SU-DHL-6 (cell line): Measurements from ENCODE around the gene STAT2.

Source experiments
- H2AFZ ChIP-seq: fragments of 200-600 bp; sonication (generic); 2 replicates; pipeline ENCODE4 v1.6.1; 2014; ENCODE audit warnings: low read depth, mild to moderate bottlenecking, moderate library complexity, mixed read lengths, antibody characterized with exemption, low read length; ENCODE audit not compliant: severe bottlenecking
- H3F3A ChIP-seq: fragments of 200-600 bp; shearing (Covaris generic); 2 replicates; pipeline ENCODE4 v1.6.0; 2016; ENCODE audit warnings: antibody characterized with exemption, mild to moderate bottlenecking; ENCODE audit not compliant: insufficient read depth
- H3K27ac ChIP-seq: fragments of 200-600 bp; sonication (generic); 2 replicates; pipeline ENCODE4 v1.5.1; 2016; ENCODE audit warnings: low read depth, mild to moderate bottlenecking, low read length, moderate library complexity, mixed read lengths
- H3K27me3 ChIP-seq: fragments of 200-600 bp; sonication (generic), shearing (Covaris generic); 2 replicates; pipeline ENCODE4 v1.6.0; 2014; ENCODE audit warnings: mild to moderate bottlenecking, low read length
- H3K36me3 ChIP-seq: fragments of 200-600 bp; sonication (generic); 2 replicates; pipeline ENCODE4 v1.6.1; 2014; ENCODE audit warnings: mild to moderate bottlenecking, low read length, mixed read lengths
- H3K4me2 ChIP-seq: fragments of 300-600, 200-600 bp; shearing (Covaris generic), sonication (generic); 2 replicates; pipeline ENCODE4 v1.6.0; 2014; ENCODE audit warnings: low read length, low read depth, mild to moderate bottlenecking; ENCODE audit not compliant: poor library complexity, severe bottlenecking
- H3K4me3 ChIP-seq: fragments of 200-600 bp; sonication (generic); 2 replicates; pipeline ENCODE4 v1.5.1; 2014; ENCODE audit warnings: antibody characterized with exemption, low read length, mild to moderate bottlenecking, mixed read lengths; ENCODE audit not compliant: insufficient read depth, poor library complexity, severe bottlenecking
- H3K79me2 ChIP-seq: fragments of 200-600 bp; sonication (generic); 2 replicates; pipeline ENCODE4 v1.6.1; 2014; ENCODE audit warnings: mild to moderate bottlenecking, low read length, moderate library complexity; ENCODE audit not compliant: insufficient read depth
- H3K9ac ChIP-seq: fragments of 200-600 bp; sonication (generic); 2 replicates; pipeline ENCODE4 v1.7.0; 2014; ENCODE audit warnings: mild to moderate bottlenecking, low read length
- H3K9me2 ChIP-seq: fragments of 200-600 bp; sonication (generic); replicated peaks from 2 replicates; pipeline ENCODE4 v1.6.1; 2014; ENCODE audit warnings: low read length; ENCODE audit not compliant: insufficient read depth
- H3K9me3 ChIP-seq: fragments of 200-600 bp; sonication (generic); 2 replicates; pipeline ENCODE4 v1.6.1; 2014; ENCODE audit warnings: low read length, mixed read lengths; ENCODE audit not compliant: insufficient read depth
- H4K20me1 ChIP-seq: fragments of 200-600 bp; sonication (generic); 2 replicates; pipeline ENCODE4 v1.6.1; 2014; ENCODE audit warnings: low read depth, mild to moderate bottlenecking, antibody characterized with exemption, low read length, moderate library complexity, mixed read lengths
- EZH2phosphoT487 ChIP-seq: fragments of 200-600 bp; sonication (generic), shearing (Covaris generic); conservative IDR thresholded peaks from 2 replicates; pipeline ENCODE4 v1.6.1; 2018; ENCODE audit warnings: mild to moderate bottlenecking, antibody characterized with exemption, low read length, moderate library complexity, mixed read lengths
- TF ChIP-seq, protein P1 (sequence below): fragments of 200-600 bp; sonication (generic); IDR thresholded peaks from one replicate; pipeline ENCODE4 v1.5.1; 2017; ENCODE audit warnings: antibody characterized with exemption, mild to moderate bottlenecking, low read length, moderate library complexity; ENCODE audit not compliant: insufficient read depth, poor library complexity, severe bottlenecking

Gene STAT2

DNA sequence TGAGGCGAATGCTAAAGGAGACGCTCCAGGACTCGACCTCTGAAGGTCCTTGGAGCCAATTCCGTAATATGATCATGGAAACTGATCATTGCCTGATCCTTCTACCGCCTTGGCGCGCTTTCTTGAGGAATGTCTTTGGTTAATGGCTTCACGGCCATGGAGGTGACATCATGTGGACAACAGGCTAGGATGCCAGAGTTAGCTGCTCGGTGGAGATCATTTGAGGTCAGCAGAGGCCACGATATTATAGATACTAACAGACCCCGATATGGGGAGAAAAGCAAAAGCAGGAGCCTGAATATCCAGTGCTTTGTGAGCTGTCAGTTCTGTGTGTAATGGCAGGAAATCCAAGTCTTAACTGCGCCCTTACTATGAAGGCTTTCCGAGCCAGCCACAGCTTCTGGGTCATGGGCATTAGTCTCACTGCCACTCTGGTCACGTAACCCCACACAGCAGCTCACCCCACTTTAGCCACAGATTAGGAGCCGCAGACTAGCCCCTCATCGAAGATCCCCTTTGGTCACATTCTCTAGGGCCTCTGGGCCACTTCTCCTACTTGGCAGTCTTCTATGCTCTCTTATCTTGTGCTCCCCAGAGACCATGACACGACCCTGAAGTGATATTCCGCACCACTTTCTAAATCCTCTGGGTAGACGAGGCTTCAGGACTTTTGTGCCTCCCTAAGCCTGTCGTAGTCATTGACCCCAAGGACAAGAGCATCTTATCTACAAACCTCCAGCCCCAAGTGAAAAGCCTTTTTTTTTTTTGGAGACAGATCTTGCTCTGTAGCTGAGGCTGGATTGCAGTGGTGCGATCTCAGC is 59.1 kb downstream of the STAT2 start:
- H3K36me3 ChIP-seq: peaks cover 12% of the 10 kb centered on the region; the same call in 1 of the 2 replicates
- H3K27ac ChIP-seq: peak overlapping the region; percentile 77
- H3K9ac ChIP-seq: peak overlapping the region; percentile 94
- peak overlapping the region; percentile 61 for H2AFZ ChIP-seq
- peaks cover 44% of the 10 kb centered on the region for H3K79me2 ChIP-seq
- H4K20me1 ChIP-seq: no peaks in the 10 kb centered on the region
- no peaks in the 10 kb centered on the region for H3K27me3 ChIP-seq
- peak overlapping the region; percentile 83 for H3K4me3 ChIP-seq
- H3K9me3 ChIP-seq: no peaks in the 10 kb centered on the region
- peak overlapping the region; percentile 98 for H3K4me2 ChIP-seq
- no peak for TF ChIP-seq EZH2phosphoT487
- H3F3A ChIP-seq: peaks cover 17% of the 10 kb centered on the region
- no peaks in the 10 kb centered on the region for H3K9me2 ChIP-seq

DNA sequence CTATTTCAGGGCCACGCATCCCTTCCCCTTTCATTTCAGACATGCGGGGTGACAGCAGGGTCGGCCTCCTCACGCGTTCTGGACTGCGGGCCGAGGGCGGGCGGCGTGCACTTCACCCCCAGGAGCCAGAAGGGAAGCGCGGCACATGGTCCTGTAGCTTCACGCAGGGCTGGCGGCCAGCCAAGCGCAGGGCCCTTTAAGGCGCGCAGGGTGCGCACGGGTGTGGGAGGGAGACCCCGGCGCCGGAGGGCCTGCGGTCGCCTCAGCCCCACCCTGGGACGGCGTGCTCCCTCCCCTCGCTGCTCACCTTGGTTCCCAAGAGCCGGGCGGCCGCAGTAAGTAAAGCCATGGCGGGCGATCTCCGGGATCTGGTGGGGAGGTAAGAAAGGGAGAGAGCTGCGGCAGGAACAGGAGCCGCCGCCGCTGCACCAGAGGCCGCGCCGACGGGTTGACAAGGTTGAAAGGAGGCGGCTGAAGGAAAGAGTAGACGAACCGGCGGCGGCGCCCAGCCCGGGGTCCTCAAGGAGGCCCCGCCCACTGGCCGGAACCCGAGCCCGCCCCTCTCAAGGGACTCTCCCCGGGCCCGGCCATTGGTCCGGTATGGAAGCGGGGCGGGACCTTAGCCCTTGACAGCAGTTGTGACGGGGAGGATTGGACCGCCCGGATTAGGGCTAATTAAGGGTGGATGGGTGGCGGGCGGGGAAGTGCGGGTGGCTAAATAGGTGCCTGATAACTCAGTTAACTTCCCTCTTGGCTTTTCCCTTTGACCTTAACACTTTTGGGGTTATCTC is 59.9 kb downstream of the STAT2 start, which contains the start of gene CS:
Gene CS (minus strand): TSS at position 478 of the 791 bp plus-strand sequence. CDS start 129 bp downstream, at position 349.
- no peaks in the 10 kb centered on the region for H3K9me2 ChIP-seq
- H3K4me2 ChIP-seq: peak within 1 kb of the TSS; percentile 98
- H3K27me3 ChIP-seq: no peaks in the 10 kb centered on the region
- H3F3A ChIP-seq: peaks cover 9% of the 10 kb centered on the region
- no peaks in the 10 kb centered on the region for H4K20me1 ChIP-seq
- H3K27ac ChIP-seq: peak within 1 kb of the TSS; percentile 77
- H2AFZ ChIP-seq: peak within 1 kb of the TSS; percentile 61
- H3K9me3 ChIP-seq: no peaks in the 10 kb centered on the region
- peaks cover 52% of the 10 kb centered on the region for H3K79me2 ChIP-seq
- TF ChIP-seq EZH2phosphoT487: no peak
- TF ChIP-seq, protein P1, sequence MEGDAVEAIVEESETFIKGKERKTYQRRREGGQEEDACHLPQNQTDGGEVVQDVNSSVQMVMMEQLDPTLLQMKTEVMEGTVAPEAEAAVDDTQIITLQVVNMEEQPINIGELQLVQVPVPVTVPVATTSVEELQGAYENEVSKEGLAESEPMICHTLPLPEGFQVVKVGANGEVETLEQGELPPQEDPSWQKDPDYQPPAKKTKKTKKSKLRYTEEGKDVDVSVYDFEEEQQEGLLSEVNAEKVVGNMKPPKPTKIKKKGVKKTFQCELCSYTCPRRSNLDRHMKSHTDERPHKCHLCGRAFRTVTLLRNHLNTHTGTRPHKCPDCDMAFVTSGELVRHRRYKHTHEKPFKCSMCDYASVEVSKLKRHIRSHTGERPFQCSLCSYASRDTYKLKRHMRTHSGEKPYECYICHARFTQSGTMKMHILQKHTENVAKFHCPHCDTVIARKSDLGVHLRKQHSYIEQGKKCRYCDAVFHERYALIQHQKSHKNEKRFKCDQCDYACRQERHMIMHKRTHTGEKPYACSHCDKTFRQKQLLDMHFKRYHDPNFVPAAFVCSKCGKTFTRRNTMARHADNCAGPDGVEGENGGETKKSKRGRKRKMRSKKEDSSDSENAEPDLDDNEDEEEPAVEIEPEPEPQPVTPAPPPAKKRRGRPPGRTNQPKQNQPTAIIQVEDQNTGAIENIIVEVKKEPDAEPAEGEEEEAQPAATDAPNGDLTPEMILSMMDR: no peak
- peak within 1 kb of the TSS; percentile 94 for H3K9ac ChIP-seq
- peak within 1 kb of the TSS; percentile 94 for H3K4me3 ChIP-seq
- H3K36me3 ChIP-seq: peaks cover 12% of the 10 kb centered on the region; the same call in 1 of the 2 replicates

DNA sequence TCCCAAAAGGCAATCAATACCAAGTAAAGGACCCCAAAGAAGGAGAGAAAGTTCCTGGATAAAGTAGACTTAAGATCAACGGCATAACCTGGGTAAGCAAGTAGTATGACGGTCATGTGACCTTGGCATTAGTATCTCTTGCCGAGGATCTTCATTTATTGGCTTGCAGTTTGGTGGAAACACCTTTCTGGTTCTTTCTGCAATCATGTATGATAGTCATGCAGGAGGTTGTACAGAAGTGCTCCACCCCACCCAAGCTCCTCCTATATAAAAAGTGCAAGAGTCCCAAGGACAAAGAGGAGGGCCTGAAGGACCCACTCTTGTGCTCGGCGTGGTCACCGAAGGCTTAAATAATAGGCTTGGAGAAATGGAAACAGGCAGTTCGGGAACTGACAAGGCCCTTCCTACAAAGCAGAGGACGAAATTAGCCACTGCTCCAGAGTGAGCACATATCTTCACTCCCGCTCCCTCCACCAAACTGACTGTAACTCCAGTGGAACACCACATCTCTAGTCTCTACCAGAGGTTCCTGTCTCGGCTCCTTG is 60.5 kb downstream of the STAT2 start:
- Histone ChIP-seq H3K9me3 (no peaks in the 10 kb centered on the region), H3K9ac (peak overlapping the region; percentile 94), H3K4me2 (peak overlapping the region; percentile 67), H2AFZ (peak overlapping the region; percentile 28), H4K20me1 (no peaks in the 10 kb centered on the region), H3F3A (peaks cover 9% of the 10 kb centered on the region), H3K36me3 (peaks cover 12% of the 10 kb centered on the region; the same call in 1 of the 2 replicates), H3K79me2 (peaks cover 58% of the 10 kb centered on the region), H3K27ac (peak overlapping the region; percentile 77), H3K27me3 (no peaks in the 10 kb centered on the region), H3K9me2 (no peaks in the 10 kb centered on the region), H3K4me3 (peak overlapping the region; percentile 94)
- TF ChIP-seq, protein P1: no peak
- TF ChIP-seq EZH2phosphoT487: no peak
